ENCODE data around the gene CFAP43. TPM values are rescaled to one million over a fixed set of nuclear protein-coding genes. Genes with fewer than 3 reads are reported as not detected.

The CFAP43 gene
- total RNA-seq, 2 experiments from 2014 or later, result not detected

GRCh38 chr10:104143829-104144228, 88.3 kb downstream of the CFAP43 start:
- H3K4me2 ChIP-seq (ENCODE audit: low read length), result no peak overlapping the region
- CTCF ChIA-PET (ENCODE audit: unreplicated experiment), result no interaction called here
- no peak overlapping the region for H3K4me3 ChIP-seq (ENCODE audit: low read depth, low read length, poor library complexity, severe bottlenecking)
- peaks cover 5% of the 10 kb centered on the region for H3K4me1 ChIP-seq (ENCODE audit: insufficient read depth, low read length, poor library complexity, severe bottlenecking)
- H3K9me2 ChIP-seq (ENCODE audit: insufficient read depth, low read length), result no peaks in the 10 kb centered on the region
- no peaks in the 10 kb centered on the region for H3K79me2 ChIP-seq (ENCODE audit: insufficient read depth, low read depth, low read length)
- no peak overlapping the region for H3K27ac ChIP-seq (ENCODE audit: low read depth, low read length, poor library complexity, severe bottlenecking)
- H2AFZ ChIP-seq (ENCODE audit: low read length), result no peak overlapping the region
- DNase-seq (ENCODE audit: low spot score), result peak; percentile 12
- no peaks in the 10 kb centered on the region for H4K20me1 ChIP-seq (ENCODE audit: insufficient read depth, low read length)
- H3K9me3 ChIP-seq (ENCODE audit: low read length), result no peaks in the 10 kb centered on the region
- intact Hi-C loops (cut with micrococcal nuclease; ENCODE audit: unreplicated experiment), result no loop called here
- no TSS peak for BruUV-seq (replicated peaks)
- H3K36me3 ChIP-seq (ENCODE audit: insufficient read depth, low read length), result no peaks in the 10 kb centered on the region
- POLR2A ChIA-PET, result no interaction called here
- TF ChIP-seq EZH2phosphoT487 (IDR thresholded peaks at IDR 0.05; ENCODE audit: borderline replicate concordance, low read depth, low read length), result no peak
- TF ChIP-seq CTCF (conservative IDR thresholded peaks at IDR 0.05; ENCODE audit: low read length), result no peak

GRCh38 chr10:104142081-104142480, 90.1 kb downstream of the CFAP43 start:
- H3K4me2 ChIP-seq (ENCODE audit: low read length), result no peak overlapping the region
- intact Hi-C loops (cut with micrococcal nuclease; ENCODE audit: unreplicated experiment), result no loop called here
- BruUV-seq (replicated peaks), result no TSS peak
- no peaks in the 10 kb centered on the region for H3K79me2 ChIP-seq (ENCODE audit: insufficient read depth, low read depth, low read length)
- H4K20me1 ChIP-seq (ENCODE audit: insufficient read depth, low read length), result no peaks in the 10 kb centered on the region
- ChIA-PET CTCF (ENCODE audit: unreplicated experiment) (no interaction called here), POLR2A (interaction anchor here (1.2 kb wide), 1 partner anchor 15 kb away, joined by 3 read pairs; no protein-coding TSS in a partner anchor)
- peaks cover 5% of the 10 kb centered on the region for H3K4me1 ChIP-seq (ENCODE audit: insufficient read depth, low read length, poor library complexity, severe bottlenecking)
- no peak overlapping the region for H3K4me3 ChIP-seq (ENCODE audit: low read depth, low read length, poor library complexity, severe bottlenecking)
- no peak for DNase-seq (ENCODE audit: low spot score)
- no peaks in the 10 kb centered on the region for H3K36me3 ChIP-seq (ENCODE audit: insufficient read depth, low read length)
- no peaks in the 10 kb centered on the region for H3K9me3 ChIP-seq (ENCODE audit: low read length)
- H2AFZ ChIP-seq (ENCODE audit: low read length), result no peak overlapping the region
- TF ChIP-seq CTCF (conservative IDR thresholded peaks at IDR 0.05; ENCODE audit: low read length) (no peak), EZH2phosphoT487 (IDR thresholded peaks at IDR 0.05; ENCODE audit: borderline replicate concordance, low read depth, low read length) (no peak)
- H3K9me2 ChIP-seq (ENCODE audit: insufficient read depth, low read length), result no peaks in the 10 kb centered on the region
- H3K27ac ChIP-seq (ENCODE audit: low read depth, low read length, poor library complexity, severe bottlenecking), result no peak overlapping the region

GRCh38 chr10:104139221-104139620, 92.9 kb downstream of the CFAP43 start:
- no peak overlapping the region for H3K4me2 ChIP-seq (ENCODE audit: low read length)
- H3K79me2 ChIP-seq (ENCODE audit: insufficient read depth, low read depth, low read length), result no peaks in the 10 kb centered on the region
- peak; percentile 42 for DNase-seq (ENCODE audit: low spot score)
- H3K27ac ChIP-seq (ENCODE audit: low read depth, low read length, poor library complexity, severe bottlenecking), result no peak overlapping the region
- no peaks in the 10 kb centered on the region for H4K20me1 ChIP-seq (ENCODE audit: insufficient read depth, low read length)
- no peaks in the 10 kb centered on the region for H3K9me2 ChIP-seq (ENCODE audit: insufficient read depth, low read length)
- H3K4me1 ChIP-seq (ENCODE audit: insufficient read depth, low read length, poor library complexity, severe bottlenecking), result peaks cover 5% of the 10 kb centered on the region
- no peak for TF ChIP-seq EZH2phosphoT487 (IDR thresholded peaks at IDR 0.05; ENCODE audit: borderline replicate concordance, low read depth, low read length)
- TF ChIP-seq CTCF (conservative IDR thresholded peaks at IDR 0.05; ENCODE audit: low read length), result peak; percentile 87
- intact Hi-C loops (cut with micrococcal nuclease; ENCODE audit: unreplicated experiment), result no loop called here
- no peak overlapping the region for H3K4me3 ChIP-seq (ENCODE audit: low read depth, low read length, poor library complexity, severe bottlenecking)
- ChIA-PET CTCF (ENCODE audit: unreplicated experiment) (interaction anchor here (0.6 to 0.7 kb wide), 2 partner anchors 8 to 251 kb away, joined by 3 read pairs; no protein-coding TSS in a partner anchor), POLR2A (interaction anchor here (0.7 kb wide), 1 partner anchor 410 kb away, joined by 3 read pairs; no protein-coding TSS in a partner anchor)
- H3K9me3 ChIP-seq (ENCODE audit: low read length), result no peaks in the 10 kb centered on the region
- no TSS peak for BruUV-seq (replicated peaks)
- no peak overlapping the region for H2AFZ ChIP-seq (ENCODE audit: low read length)
- no peaks in the 10 kb centered on the region for H3K36me3 ChIP-seq (ENCODE audit: insufficient read depth, low read length)

All from OCI-LY7 (cell line).